ENCODE data around the gene PHYKPL.
"Not testable (repeated sequence)": the region's sequence is repeated elsewhere in the genome, so short reads cannot be mapped to it uniquely, and the experiment has no call there.

Gene PHYKPL

DNA sequence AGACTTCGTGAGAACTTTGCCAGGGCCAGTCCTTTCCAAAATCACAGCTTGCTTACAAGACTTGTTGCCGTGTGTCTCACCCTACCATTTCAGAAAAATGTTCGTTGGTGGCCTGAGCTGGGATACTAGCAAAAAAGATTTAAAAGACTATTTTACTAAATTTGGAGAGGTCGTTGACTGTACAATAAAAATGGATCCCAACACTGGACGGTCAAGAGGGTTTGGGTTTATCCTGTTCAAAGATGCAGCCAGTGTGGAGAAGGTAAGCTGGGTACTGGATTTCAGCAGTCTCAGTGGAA is 26.9 kb downstream of the PHYKPL start:
- DNase-seq = no peak

DNA sequence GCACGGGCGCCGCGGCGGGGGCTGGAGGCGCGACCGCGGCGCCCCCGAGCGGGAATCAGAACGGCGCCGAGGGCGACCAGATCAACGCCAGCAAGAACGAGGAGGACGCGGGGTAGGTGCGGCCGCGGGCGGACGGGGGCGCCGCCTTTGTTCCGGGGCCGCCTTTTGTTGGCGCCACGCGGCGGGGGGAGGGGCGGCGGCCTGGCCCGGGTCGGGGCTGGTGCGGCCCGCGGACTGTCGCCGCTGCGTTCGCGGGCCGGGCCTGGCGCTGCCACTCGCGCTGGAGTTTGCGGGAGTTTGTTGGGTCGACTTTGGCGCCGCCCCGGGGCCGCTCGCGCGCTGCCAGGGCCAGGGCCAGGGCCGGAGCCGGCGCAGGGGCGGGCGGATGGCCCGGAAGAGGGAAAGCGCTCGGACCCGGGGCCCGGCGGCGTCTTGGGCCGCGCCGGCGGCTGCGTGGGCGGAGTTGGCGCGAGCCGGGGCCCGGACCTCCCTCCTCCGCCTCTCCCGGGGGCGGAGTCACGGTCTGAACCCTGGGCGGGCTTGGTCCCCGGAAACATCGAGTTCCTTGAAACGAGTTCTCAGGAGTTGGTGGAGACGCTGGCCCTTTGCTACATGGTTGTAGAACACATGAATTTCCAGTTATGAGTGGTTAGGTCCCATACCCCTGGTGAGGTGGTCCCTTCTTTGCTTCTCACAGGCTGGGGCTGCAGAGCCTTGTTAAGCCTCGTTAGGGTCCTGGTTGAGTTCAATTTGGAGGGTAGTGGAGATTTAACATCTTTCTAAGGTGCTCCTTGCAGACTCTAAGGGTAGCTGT is 27.5 kb downstream of the PHYKPL start:
- DNase-seq = peak; percentile 40

DNA sequence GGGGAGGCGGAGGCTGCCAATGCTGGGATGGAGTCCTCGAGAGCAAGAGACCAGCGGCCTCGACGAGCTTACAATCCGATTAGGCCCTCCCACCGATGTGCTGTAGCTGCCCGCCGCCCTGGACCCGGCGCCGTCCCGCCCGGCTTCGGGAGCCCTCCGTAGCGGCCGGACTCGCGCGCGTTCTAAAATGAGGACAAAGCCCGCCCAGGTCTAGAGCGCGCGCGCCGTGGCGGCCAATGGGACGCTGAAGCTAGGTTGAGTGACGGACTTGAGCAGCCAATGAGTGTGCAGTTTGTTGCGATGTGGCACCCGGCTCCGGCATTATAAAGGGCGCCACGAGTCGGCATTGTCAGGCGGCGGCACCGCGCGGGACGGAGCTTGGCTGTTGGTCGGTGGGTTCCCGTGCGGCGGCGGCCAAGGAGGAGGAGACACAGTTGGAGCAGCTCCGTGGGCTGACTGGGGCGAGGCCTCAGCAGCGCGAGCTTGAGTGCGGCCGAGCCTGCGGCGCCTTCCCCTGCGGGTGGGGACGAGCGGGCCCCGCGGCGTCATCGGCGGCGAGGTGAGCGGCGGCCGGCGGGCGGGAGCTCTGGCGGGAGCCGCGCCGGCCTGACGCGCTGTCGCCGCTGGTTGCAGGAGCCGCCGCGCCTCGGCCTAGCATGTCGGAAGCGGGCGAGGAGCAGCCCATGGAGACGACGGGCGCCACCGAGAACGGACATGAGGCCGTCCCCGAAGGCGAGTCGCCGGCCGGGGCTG is 28.2 kb downstream of the PHYKPL start, which contains the start of gene HNRNPAB:
Gene HNRNPAB (plus strand): TSS at position 352 of the 753 bp plus-strand sequence. CDS start 305 bp downstream, at position 657.
- peak; percentile 84 for DNase-seq

- no peak for DNase-seq
Observed at GRCh38 chr5:178203670-178204181, 28.9 kb downstream of the PHYKPL start.

DNA sequence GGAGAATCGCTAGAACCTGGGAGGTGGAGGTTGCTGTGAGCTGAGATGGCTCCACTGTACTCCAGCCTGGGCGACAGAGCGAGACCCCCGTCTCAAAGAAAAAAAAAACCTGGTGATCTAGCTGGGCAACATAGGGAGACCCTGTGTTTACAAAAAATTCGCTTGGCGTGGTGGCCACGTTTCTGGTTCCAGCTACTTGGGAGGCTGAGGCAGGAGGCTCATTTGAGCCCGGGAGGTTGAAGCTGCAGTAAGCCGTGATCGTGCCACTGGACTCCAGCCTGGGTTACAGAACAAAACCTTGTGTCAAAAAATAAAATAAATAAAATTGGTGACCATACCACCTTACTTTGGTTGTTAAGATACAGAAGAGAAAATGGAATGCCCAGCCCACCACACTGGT is 30.1 kb downstream of the PHYKPL start:
- DNase-seq = no peak

DNA sequence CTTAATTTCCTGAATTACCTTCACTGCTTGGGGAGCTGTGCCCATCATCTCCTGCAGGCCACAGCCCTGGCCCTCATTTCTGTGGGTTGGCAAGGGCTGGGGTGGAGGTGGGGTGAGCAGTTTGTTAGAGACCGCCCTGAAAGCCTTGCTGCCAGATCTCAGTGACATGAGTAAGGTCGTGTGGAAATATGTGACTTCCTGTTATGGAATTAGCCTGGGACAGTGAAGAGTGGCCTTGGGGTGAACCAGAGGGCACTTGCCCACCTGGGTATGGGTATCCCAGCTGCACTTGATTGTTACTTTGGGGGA is 30.7 kb downstream of the PHYKPL start:
- DNase-seq = peak; percentile 73

GRCh38 chr5:178201221-178201926 is 31.2 kb downstream of the PHYKPL start:
- DNase-seq = no peak

DNA sequence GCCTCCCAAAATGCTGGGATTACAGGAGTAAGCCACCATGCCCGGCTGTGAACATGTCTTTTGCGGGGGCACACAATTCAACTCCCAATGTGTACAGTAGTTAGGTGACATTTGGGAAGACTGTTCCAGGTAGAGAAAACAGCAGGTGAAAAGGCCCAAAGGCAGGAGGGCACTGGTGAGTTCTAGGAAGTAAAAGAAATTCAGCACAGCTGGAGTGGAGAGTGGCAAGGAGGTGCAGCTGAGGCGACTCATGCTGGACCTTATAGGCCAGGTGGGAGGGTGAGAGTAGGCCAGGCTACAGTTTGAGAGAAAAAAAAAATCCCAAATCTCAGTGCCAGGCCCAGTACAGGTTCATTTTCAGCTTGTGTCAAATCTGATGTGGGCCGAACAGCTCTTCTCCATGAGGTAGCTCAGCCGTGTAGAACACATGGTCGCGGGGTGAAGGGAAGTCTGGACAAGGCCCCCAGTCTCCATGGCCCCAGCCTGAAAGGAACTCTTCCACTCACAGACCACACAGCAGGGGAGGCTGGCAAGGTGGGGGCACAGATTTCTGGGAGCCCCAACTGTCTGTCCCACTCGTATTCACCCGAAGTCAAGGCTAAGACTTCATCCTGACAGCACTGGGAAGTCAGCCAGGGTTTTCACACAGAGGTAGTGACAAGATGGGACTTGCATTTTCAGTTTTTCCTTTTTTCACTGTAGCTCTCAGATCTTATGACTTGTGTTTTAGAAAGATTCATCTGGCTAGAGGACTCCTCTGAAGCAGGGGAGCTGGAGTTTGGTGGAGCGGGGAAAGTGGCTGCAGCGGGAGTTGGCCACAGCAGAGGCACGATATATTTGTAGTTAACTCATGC is 32.8 kb downstream of the PHYKPL start:
- no peak for DNase-seq

- peak; percentile 24 for DNase-seq
Observed at GRCh38 chr5:178198706-178199105, 33.9 kb downstream of the PHYKPL start.

DNA sequence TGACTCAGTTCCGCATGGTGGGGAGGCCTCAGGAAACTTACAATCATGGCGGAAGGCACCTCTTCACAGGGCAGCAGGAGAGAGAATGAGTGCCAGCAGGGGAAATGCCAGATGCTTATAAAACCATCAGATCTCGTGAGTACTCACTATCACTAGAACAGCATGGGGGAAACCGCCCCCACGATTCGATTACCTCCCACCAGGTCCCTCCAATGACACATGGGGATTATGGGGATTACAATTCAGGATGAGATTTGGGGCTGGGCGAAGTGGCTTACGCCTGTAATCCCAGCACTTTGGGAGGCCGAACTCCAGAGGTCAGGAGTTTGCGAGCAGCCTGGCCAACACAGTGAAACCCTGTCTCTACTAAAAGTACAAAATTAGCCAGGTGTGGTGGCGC is 34.5 kb downstream of the PHYKPL start:
- not testable (repeated sequence) for DNase-seq

GRCh38 chr5:178196986-178197385 is 35.6 kb downstream of the PHYKPL start:
- DNase-seq = no peak

GRCh38 chr5:178196281-178196812 is 36.3 kb downstream of the PHYKPL start:
- DNase-seq = no peak

DNA sequence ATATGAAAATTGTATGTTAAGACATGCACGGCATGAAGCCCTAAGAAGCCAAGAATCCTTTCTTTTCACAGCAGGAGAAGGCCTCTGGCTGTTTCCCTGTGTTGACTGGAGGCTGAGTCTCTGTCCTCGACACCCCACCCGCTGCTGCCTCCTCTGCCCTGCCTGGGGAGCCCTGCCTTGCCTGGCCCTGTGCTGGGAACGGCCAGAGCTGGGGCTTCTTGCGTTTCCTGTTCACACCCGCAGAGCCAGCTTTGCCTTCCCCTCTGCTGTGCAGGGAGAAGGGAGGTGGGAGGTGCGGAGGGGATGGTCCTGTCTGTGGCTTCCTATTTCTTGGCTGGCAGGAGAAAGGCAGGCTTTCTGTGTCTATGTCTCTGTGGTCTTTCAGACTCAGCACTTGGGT is 38.6 kb downstream of the PHYKPL start:
- peak; percentile 26 for DNase-seq

- no peak for DNase-seq
Observed at GRCh38 chr5:178193251-178193809, 39.3 kb downstream of the PHYKPL start.

- no peak for DNase-seq
Observed at GRCh38 chr5:178192787-178193186, 39.8 kb downstream of the PHYKPL start.

- DNase-seq = no peak
Observed at GRCh38 chr5:178192244-178192643, 40.4 kb downstream of the PHYKPL start.

- DNase-seq = no peak
Observed at GRCh38 chr5:178191661-178192060, 40.9 kb downstream of the PHYKPL start.

GRCh38 chr5:178189433-178189832 is 43.2 kb downstream of the PHYKPL start:
- no peak for DNase-seq

GRCh38 chr5:178187014-178187413 is 45.6 kb downstream of the PHYKPL start, which contains the start of gene GMCL2:
TSS of gene GMCL2 (minus strand) at chr5:178187371. CDS start at chr5:178187299, 72 bp downstream.
- no peak for DNase-seq

GRCh38 chr5:178186427-178186826 is 46.2 kb downstream of the PHYKPL start:
- DNase-seq = peak; percentile 44

DNA sequence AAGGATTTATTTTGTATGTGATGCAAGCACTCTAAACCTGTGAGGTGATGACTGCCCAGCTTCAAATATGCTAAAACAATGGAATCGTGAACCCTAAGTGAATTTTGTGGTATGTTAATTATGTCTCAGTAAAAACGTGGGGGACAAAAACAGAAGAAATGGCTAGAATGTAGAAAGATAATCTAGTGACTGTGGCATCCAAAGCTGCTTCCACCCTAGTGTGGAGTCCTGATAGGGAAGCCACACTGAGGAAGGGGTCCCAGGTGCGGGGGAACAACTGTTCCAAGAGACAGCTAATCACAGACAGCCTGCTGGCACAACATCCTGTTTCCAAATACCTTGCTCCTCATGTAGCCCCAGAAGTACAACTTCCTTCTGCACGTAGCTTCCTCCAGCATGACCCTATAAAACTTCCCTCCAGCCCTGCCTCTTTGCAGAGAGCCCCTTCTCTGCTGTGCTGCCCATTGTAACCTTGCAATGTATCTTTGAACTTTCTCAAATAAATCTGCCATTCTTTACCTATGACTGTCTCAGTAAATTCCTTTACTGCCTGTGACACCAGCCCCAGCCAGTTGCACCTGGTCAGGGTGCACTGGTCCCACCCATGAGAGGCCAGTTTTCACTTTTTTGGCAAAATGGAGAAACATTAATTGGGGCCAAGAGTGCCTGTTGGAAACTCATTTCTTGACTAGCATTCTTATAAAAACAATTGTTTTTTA is 50.3 kb downstream of the PHYKPL start:
- DNase-seq = peak; percentile 100

Measured in GF-D8 (cell line).